PC-9 (cell line): ENCODE results near the gene HOXA9. TPM values are rescaled to one million over a fixed set of nuclear protein-coding genes. Genes with fewer than 3 reads are reported as not detected.
A peak's percentile ranks its signal among the peaks of the same experiment; 100 is the strongest.

Source experiments
- BruUV-seq: library from RNA; stranded (reverse); fragments of 400-500 nt; replicated peaks from 2 replicates; lab custom pipeline; 2021; lab: Mats Ljungman, UMichigan
- CTCF ChIA-PET: fragments of 300-600 bp; sonication (Branson Sonifier 250); formaldehyde crosslinking; loops from one replicate; lab custom pipeline; 2022; ENCODE audit warnings: antibody characterized with exemption; lab: Charles Lee
- POLR2A ChIA-PET: fragments of 300-600 bp; sonication (Branson Sonifier 250); formaldehyde crosslinking; loops from one replicate; lab custom pipeline; 2022; ENCODE audit warnings: antibody characterized with exemption; ENCODE audit not compliant: unreplicated experiment; lab: Charles Lee
- DNase-seq, 2 experiments: peaks; one replicate each; pipeline versions ENCODE4 v3.0.0 to v3.0.0-alpha.2; 2015 to 2022; ENCODE audit warnings: mixed read lengths in 1 of 2
- H2AFZ ChIP-seq: fragments of 200-600 bp; sonication (generic); 2 replicates; pipeline ENCODE4 v1.8.1; 2017; ENCODE audit warnings: antibody characterized with exemption
- H3F3A ChIP-seq: fragments of 200-600 bp; sonication (generic); 2 replicates; pipeline ENCODE4 v1.8.1; 2017; ENCODE audit warnings: antibody characterized with exemption, mild to moderate bottlenecking, low read depth; ENCODE audit not compliant: insufficient read depth
- H3K27ac ChIP-seq: fragments of 200-600 bp; sonication (generic); 2 replicates; pipeline ENCODE4 v1.6.1; 2016; ENCODE audit warnings: mixed run types
- H3K27me3 ChIP-seq: fragments of 200-600 bp; sonication (generic); 2 replicates; pipeline ENCODE4 v1.6.1; 2016; ENCODE audit warnings: low read depth, mixed run types; ENCODE audit not compliant: insufficient read depth
- H3K36me3 ChIP-seq: fragments of 200-600 bp; sonication (generic); 2 replicates; pipeline ENCODE4 v1.6.1; 2016; ENCODE audit warnings: low read depth, mixed run types
- H3K4me1 ChIP-seq: fragments of 200-600 bp; sonication (generic); replicated peaks from 2 replicates; pipeline ENCODE4 v1.6.1; 2016; ENCODE audit warnings: mixed run types; ENCODE audit not compliant: insufficient read depth
- H3K4me2 ChIP-seq: fragments of 200-600 bp; sonication (generic); 2 replicates; pipeline ENCODE4 v1.6.1; 2017; ENCODE audit warnings: mixed run types
- H3K4me3 ChIP-seq: fragments of 200-600 bp; sonication (generic); 2 replicates; pipeline ENCODE4 v1.6.1; 2016; ENCODE audit warnings: mixed run types
- H3K79me2 ChIP-seq: fragments of 200-600 bp; sonication (generic); 2 replicates; pipeline ENCODE4 v1.6.1; 2017; ENCODE audit warnings: low read depth, mixed run types
- H3K9me2 ChIP-seq: fragments of 200-600 bp; sonication (generic); 2 replicates; pipeline ENCODE4 v1.8.1; 2017; ENCODE audit warnings: mild to moderate bottlenecking; ENCODE audit not compliant: insufficient read depth
- H3K9me3 ChIP-seq: fragments of 200-600 bp; sonication (generic); 2 replicates; pipeline ENCODE4 v1.8.1; 2016; ENCODE audit warnings: low read depth; ENCODE audit not compliant: insufficient read depth
- H4K20me1 ChIP-seq: fragments of 200-600 bp; sonication (generic); 2 replicates; pipeline ENCODE4 v1.8.1; 2017; ENCODE audit not compliant: insufficient read depth
- EZH2 ChIP-seq: fragments of 200-600 bp; sonication (generic); IDR thresholded peaks from 2 replicates; pipeline ENCODE4 v1.8.0; 2017; ENCODE audit warnings: antibody characterized with exemption, low read depth
- intact Hi-C: fragments of 100-400 bp; cut with micrococcal nuclease; formaldehyde crosslinking; loops from one replicate; pipeline ENCODE4 v1.10.0; 2022; ENCODE audit not compliant: unreplicated experiment
- total RNA-seq: library from RNA; stranded (reverse); gene quantifications from 2 replicates; pipeline ENCODE4 v1.2.3, GENCODE V29; 2021
- TF ChIP-seq, protein P1 (sequence below): fragments of 200-600 bp; sonication (generic); conservative IDR thresholded peaks from 2 replicates; pipeline ENCODE4 v1.6.1; 2017; ENCODE audit warnings: mixed run types, antibody characterized with exemption, mild to moderate bottlenecking, moderate library complexity

HOXA9 gene
- total RNA-seq, 1 experiment from 2014 or later: 2.5 TPM

DNA sequence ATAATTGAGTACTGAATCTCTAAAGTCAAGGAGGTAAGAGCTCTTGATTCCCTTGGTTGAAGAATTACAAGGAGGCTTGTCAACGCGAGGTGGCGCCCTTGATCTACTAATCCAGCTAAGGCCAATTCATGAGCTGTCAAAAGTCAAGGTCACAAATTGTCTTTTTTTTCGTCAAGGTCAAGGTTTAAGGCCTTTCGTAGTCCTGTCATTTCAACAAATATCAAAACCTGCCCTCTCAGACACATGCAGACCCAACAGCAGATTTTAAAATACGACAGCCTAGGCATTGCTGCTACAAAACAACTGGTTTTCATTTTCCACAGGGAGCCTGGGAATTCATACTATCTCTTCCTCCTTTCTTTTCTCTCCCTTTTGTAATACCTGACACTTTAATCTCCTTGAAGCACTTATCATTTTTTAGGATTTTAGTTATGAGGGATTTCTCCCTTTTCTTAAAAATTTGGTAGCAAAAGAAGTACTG, 31.0 kb upstream of the HOXA9 start:
- CTCF ChIA-PET: interaction anchor here (0.5 to 2.2 kb wide), 28 partner anchors 10 to 978 kb away, joined by 3 to 23 read pairs (median 4); no protein-coding TSS in a partner anchor
- Histone ChIP-seq H3K79me2 (no peaks in the 10 kb centered on the region), H3K27ac (no peak overlapping the region), H3K4me2 (peak overlapping the region; percentile 21; the same call in 1 of the 2 replicates), H3K9me3 (no peaks in the 10 kb centered on the region), H3F3A (peaks cover 19% of the 10 kb centered on the region; the same call in 1 of the 2 replicates), H3K36me3 (no peaks in the 10 kb centered on the region), H4K20me1 (no peaks in the 10 kb centered on the region), H3K27me3 (peaks cover 13% of the 10 kb centered on the region; the same call in 1 of the 2 replicates), H3K9me2 (no peaks in the 10 kb centered on the region), H3K4me1 (no peaks in the 10 kb centered on the region), H3K4me3 (no peak overlapping the region), H2AFZ (no peak overlapping the region)
- DNase-seq: peak; percentile 59 to 76
- POLR2A ChIA-PET: interaction anchor here (0.5 to 0.6 kb wide), 2 partner anchors 549 to 750 kb away, joined by 3 to 4 read pairs; no protein-coding TSS in a partner anchor
- intact Hi-C loops: loop anchor here (1.0 to 10.0 kb wide), 8 partner anchors 380 to 1658 kb away; partner anchors contain the start of gene TAX1BP1
- TF ChIP-seq, protein P1, sequence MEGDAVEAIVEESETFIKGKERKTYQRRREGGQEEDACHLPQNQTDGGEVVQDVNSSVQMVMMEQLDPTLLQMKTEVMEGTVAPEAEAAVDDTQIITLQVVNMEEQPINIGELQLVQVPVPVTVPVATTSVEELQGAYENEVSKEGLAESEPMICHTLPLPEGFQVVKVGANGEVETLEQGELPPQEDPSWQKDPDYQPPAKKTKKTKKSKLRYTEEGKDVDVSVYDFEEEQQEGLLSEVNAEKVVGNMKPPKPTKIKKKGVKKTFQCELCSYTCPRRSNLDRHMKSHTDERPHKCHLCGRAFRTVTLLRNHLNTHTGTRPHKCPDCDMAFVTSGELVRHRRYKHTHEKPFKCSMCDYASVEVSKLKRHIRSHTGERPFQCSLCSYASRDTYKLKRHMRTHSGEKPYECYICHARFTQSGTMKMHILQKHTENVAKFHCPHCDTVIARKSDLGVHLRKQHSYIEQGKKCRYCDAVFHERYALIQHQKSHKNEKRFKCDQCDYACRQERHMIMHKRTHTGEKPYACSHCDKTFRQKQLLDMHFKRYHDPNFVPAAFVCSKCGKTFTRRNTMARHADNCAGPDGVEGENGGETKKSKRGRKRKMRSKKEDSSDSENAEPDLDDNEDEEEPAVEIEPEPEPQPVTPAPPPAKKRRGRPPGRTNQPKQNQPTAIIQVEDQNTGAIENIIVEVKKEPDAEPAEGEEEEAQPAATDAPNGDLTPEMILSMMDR: peak; percentile 99
- TF ChIP-seq EZH2: no peak
- BruUV-seq: no TSS peak

DNA sequence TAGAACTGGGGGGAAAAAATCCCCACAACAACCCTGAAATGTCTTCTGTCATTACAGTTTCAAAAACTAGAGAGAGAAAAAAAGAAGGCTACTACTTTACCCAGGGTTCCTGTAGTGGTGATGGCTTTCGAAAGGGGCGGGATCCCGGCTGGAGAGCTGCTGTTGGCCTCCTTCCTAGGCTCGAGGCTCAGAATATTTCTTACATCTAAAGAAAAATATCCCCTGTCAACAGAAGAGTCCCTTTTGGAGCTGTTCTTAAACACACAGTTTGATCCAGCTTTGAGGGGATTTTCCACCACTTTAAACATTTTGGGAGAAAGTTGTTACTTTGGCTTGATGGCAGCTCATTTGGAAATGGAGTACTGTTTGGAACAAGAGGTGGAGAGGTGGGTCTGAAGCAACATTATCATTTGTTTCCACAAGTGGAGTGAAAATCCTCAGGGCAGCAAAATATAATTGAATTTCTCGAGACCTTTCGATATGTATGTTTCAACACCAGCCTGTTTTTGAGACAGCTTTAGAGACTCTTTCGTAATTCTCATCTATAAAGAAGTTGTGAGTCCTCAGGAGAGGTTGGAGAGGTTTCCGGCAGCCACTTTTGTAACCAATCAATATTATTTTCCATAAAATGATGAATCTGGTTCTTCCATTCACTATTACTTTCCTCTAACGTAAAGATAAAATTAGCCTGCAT, 29.5 kb upstream of the HOXA9 start:
- ChIA-PET POLR2A (interaction anchor here (0.6 kb wide), 1 partner anchor 24 kb away, joined by 3 read pairs; no protein-coding TSS in a partner anchor), CTCF (interaction anchor here (0.6 to 2.2 kb wide), 6 partner anchors 25 to 899 kb away, joined by 3 to 23 read pairs (median 11); no protein-coding TSS in a partner anchor)
- Histone ChIP-seq H3K4me3 (no peak overlapping the region), H3K79me2 (no peaks in the 10 kb centered on the region), H3K27ac (no peak overlapping the region), H3K9me2 (no peaks in the 10 kb centered on the region), H3F3A (peaks cover 12% of the 10 kb centered on the region; the same call in 1 of the 2 replicates), H3K4me2 (no peak overlapping the region), H2AFZ (no peak overlapping the region), H4K20me1 (no peaks in the 10 kb centered on the region), H3K36me3 (no peaks in the 10 kb centered on the region), H3K27me3 (peaks cover 13% of the 10 kb centered on the region; the same call in 1 of the 2 replicates), H3K4me1 (no peaks in the 10 kb centered on the region), H3K9me3 (no peaks in the 10 kb centered on the region)
- intact Hi-C loops: loop anchor here (5.0 to 10.0 kb wide), 3 partner anchors 550 to 1660 kb away; partner anchors contain the start of gene TAX1BP1
- TF ChIP-seq, protein P1: no peak
- no peak for TF ChIP-seq EZH2
- no peak for DNase-seq
- no TSS peak for BruUV-seq

DNA sequence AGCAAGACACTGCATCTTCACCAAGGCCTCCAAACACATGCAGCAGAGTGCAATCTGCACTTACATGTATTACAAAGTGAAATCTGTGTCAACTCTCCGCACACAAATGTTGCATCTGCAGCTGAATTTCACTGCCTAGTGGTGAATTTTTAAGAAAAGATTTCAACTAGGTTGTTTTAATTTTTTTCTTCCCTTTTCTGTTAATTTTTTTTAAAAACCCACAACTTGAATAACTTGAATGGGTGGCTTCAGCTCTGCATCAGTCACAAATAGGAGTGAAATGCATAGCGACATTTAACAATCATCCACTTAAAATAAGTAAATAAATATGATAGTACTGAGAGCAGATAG, 28.6 kb upstream of the HOXA9 start:
- no peak for TF ChIP-seq EZH2
- TF ChIP-seq, protein P1: no peak
- Histone ChIP-seq H3K27ac (no peak overlapping the region), H4K20me1 (no peaks in the 10 kb centered on the region), H3K9me3 (no peaks in the 10 kb centered on the region), H3K9me2 (no peaks in the 10 kb centered on the region), H3K4me1 (no peaks in the 10 kb centered on the region), H3K36me3 (no peaks in the 10 kb centered on the region), H3K4me2 (no peak overlapping the region), H3F3A (peaks cover 12% of the 10 kb centered on the region; the same call in 1 of the 2 replicates), H3K27me3 (peaks cover 9% of the 10 kb centered on the region; the same call in 1 of the 2 replicates), H3K79me2 (no peaks in the 10 kb centered on the region), H2AFZ (no peak overlapping the region), H3K4me3 (no peak overlapping the region)
- no TSS peak for BruUV-seq
- POLR2A ChIA-PET: no interaction called here
- DNase-seq: no peak
- CTCF ChIA-PET: interaction anchor here (0.6 kb wide), 1 partner anchor 900 kb away, joined by 4 read pairs; no protein-coding TSS in a partner anchor
- intact Hi-C loops: loop anchor here (10.0 kb wide), 2 partner anchors 551 to 1661 kb away; partner anchors contain the start of gene TAX1BP1
